K562 (cell line): ENCODE data around the gene GPR107. TPM values are rescaled to one million over a fixed set of nuclear protein-coding genes. Genes with fewer than 3 reads are reported as not detected.
A peak's percentile ranks its signal among the peaks of the same experiment; 100 is the strongest.

Experiments
- ATF3 ChIP-seq, 2 experiments: fragments of 450-650 bp in 1 of 2; sonication (generic) in 1 of 2; formaldehyde crosslinking in 1 of 2; IDR thresholded peaks in 1 of 2; conservative IDR thresholded peaks in 1 of 2; 2 replicates each; pipeline versions ENCODE4 v1.6.1 to v1.8.1; 2016 to 2023; ENCODE audit warnings: mild to moderate bottlenecking in 2 of 2, moderate library complexity in 2 of 2, inconsistent platforms in 1 of 2, missing genetic modification reagents in 1 of 2
- BCL6 ChIP-seq: fragments of 250-450 bp; sonication (Bioruptor Pico); IDR thresholded peaks from 2 replicates; pipeline ENCODE4 v1.4.0; 2020
- BRF2 ChIP-seq: IDR thresholded peaks from 3 replicates; pipeline ENCODE4 v1.6.1; 2011; ENCODE audit warnings: borderline replicate concordance, mild to moderate bottlenecking; ENCODE audit not compliant: insufficient read length, insufficient read depth
- CEBPG ChIP-seq, 3 experiments: fragments of 200-800 bp in 1 of 3; sonication (Bioruptor generic) in 1 of 3; sonication (generic) in 1 of 3; formaldehyde crosslinking in 1 of 3; IDR thresholded peaks in 2 of 3; conservative IDR thresholded peaks in 1 of 3; 2 replicates each; pipeline versions ENCODE4 v1.6.1 to v1.8.0; 2016 to 2022; ENCODE audit warnings: missing compliant biosample characterization in 2 of 3, missing genetic modification characterization in 2 of 3, mild to moderate bottlenecking in 1 of 3, missing genetic modification reagents in 1 of 3
- CXXC5 ChIP-seq: fragments of 250-450 bp; sonication (Bioruptor Pico); IDR thresholded peaks from 2 replicates; pipeline ENCODE4 v1.8.0; 2022; ENCODE audit warnings: inconsistent platforms, mild to moderate bottlenecking, moderate library complexity
- E4F1 ChIP-seq: fragments of 250-450 bp; sonication (Bioruptor Pico); IDR thresholded peaks from 2 replicates; pipeline ENCODE4 v1.5.0; 2021; ENCODE audit warnings: mild to moderate bottlenecking, borderline replicate concordance
- ELF2 ChIP-seq: fragments of 250-450 bp; sonication (Bioruptor Pico); IDR thresholded peaks from 2 replicates; pipeline ENCODE4 v1.5.0; 2021; ENCODE audit warnings: mild to moderate bottlenecking
- FOXP4 ChIP-seq: sonication (generic); formaldehyde crosslinking; IDR thresholded peaks from 2 replicates; pipeline ENCODE4 v1.8.0; 2022; ENCODE audit warnings: mild to moderate bottlenecking, missing genetic modification reagents, borderline replicate concordance
- FUS ChIP-seq: fragments of 200-400 bp; formaldehyde crosslinking; optimal IDR thresholded peaks from 2 replicates; pipeline ENCODE3; 2017; ENCODE audit warnings: low read depth, low read length
- MCM3 ChIP-seq: fragments of 450-650 bp; IDR thresholded peaks from 2 replicates; pipeline ENCODE4 v1.6.1; 2016
- SAFB ChIP-seq: fragments of 200-400 bp; formaldehyde crosslinking; IDR thresholded peaks from 2 replicates; pipeline ENCODE4 v1.6.1; 2017; ENCODE audit warnings: low read depth, low read length, borderline replicate concordance
- SP2 ChIP-seq: IDR thresholded peaks from 2 replicates; pipeline ENCODE4 v1.6.1; 2011; ENCODE audit warnings: mild to moderate bottlenecking, low read depth, low read length, moderate library complexity; ENCODE audit not compliant: poor library complexity, severe bottlenecking; ENCODE audit errors: extremely low read depth
- TFAM ChIP-seq: fragments of 250-450 bp; sonication (Bioruptor Pico); conservative IDR thresholded peaks from 2 replicates; pipeline ENCODE4 v1.5.0; 2021; ENCODE audit warnings: mild to moderate bottlenecking, moderate library complexity
- TOE1 ChIP-seq, 2 experiments: fragments of 450-650 bp in 1 of 2; sonication (generic) in 1 of 2; formaldehyde crosslinking in 1 of 2; IDR thresholded peaks; 2 replicates each; pipeline versions ENCODE4 v1.7.1 to v1.8.0; 2016 to 2022; ENCODE audit warnings: borderline replicate concordance in 2 of 2, mild to moderate bottlenecking in 2 of 2, antibody characterized with exemption in 1 of 2, inconsistent platforms in 1 of 2, low read depth in 1 of 2, missing genetic modification reagents in 1 of 2, moderate library complexity in 1 of 2
- ZFP91 ChIP-seq: sonication (generic); formaldehyde crosslinking; IDR thresholded peaks from 2 replicates; pipeline ENCODE4 v1.8.0; 2022; ENCODE audit warnings: mild to moderate bottlenecking, missing genetic modification reagents
- ZKSCAN3 ChIP-seq: fragments of 250-450 bp; sonication (Bioruptor Pico); IDR thresholded peaks from 2 replicates; pipeline ENCODE4 v1.4.0; 2020
- ZNF584 ChIP-seq: fragments of 200-800 bp; sonication (Bioruptor generic); IDR thresholded peaks from 2 replicates; pipeline ENCODE4 v1.6.1; 2016; ENCODE audit warnings: low read depth, mild to moderate bottlenecking, missing genetic modification characterization, missing compliant biosample characterization
- ZNF830 ChIP-seq: fragments of 250-450 bp; sonication (Bioruptor Pico); IDR thresholded peaks from 2 replicates; pipeline ENCODE4 v1.5.0; 2021; ENCODE audit warnings: mild to moderate bottlenecking
- polyA plus RNA-seq, 8 experiments: library from polyadenylated mRNA; depleted of rRNA in 4 of 8; stranded (reverse) in 5 of 8; unstranded in 3 of 8; fragments of >200 nt; fragmentation: Nextera tagmentation in 2 of 8; fragmentation: Illumina TruSeq in 1 of 8; extraction: Ambion mirVana in 2 of 8; extraction: Trizol in 1 of 8; gene quantifications; 2 replicates each; pipeline versions ENCODE4 v1.2.1 to v1.2.3, GENCODE V29; 2011 to 2014; ENCODE audit warnings: inconsistent platforms in 1 of 8, missing spikeins in 1 of 8
- total RNA-seq, 7 experiments: library from RNA; depleted of rRNA in 6 of 7; stranded (reverse); fragments of >200 nt in 6 of 7; fragmentation: Illumina TruSeq in 2 of 7; extraction: Trizol in 2 of 7; gene quantifications; 2 replicates each; pipeline versions ENCODE4 v1.2.1 to v1.2.3, GENCODE V29; 2011 to 2021; ENCODE audit warnings: low replicate concordance in 1 of 7

GPR107 gene
- total and polyA plus RNA-seq, 9 of the 15 experiments (the other 6 are each of a cell fraction or from before 2014, with no cell fraction given), result 3.2 to 34.6 (median 14.4) TPM

GRCh38 chr9:130150779-130151382 is 97.2 kb downstream of the GPR107 start (continued):
- no peak for TF ChIP-seq ZFP91 (CRISPR knock-in tag)
- peak; percentile 86 for TF ChIP-seq CXXC5 (CRISPR knock-in tag)
- TF ChIP-seq BRF2, result no peak
- TF ChIP-seq ELF2 (CRISPR knock-in tag), result no peak
- no peak for TF ChIP-seq SP2
- TF ChIP-seq ATF3 (IDR thresholded peaks at IDR 0.05), result peak; percentile 87
- no peak; the same call in 1 of the 2 replicates for TF ChIP-seq ATF3 (CRISPR knock-in tag; conservative IDR thresholded peaks at IDR 0.05)
- no peak for TF ChIP-seq FOXP4 (CRISPR knock-in tag)
- TF ChIP-seq ZNF584 (CRISPR knock-in tag), result peak; percentile 99
- TF ChIP-seq TFAM (CRISPR knock-in tag), result no peak
- no peak for TF ChIP-seq ZKSCAN3 (CRISPR knock-in tag)
- TF ChIP-seq MCM3, result no peak
- TF ChIP-seq ZNF830, result no peak
- TF ChIP-seq E4F1 (CRISPR knock-in tag), result no peak
- peak; percentile 90 for TF ChIP-seq BCL6 (CRISPR knock-in tag)
- TF ChIP-seq FUS, result no peak
- no peak for TF ChIP-seq CEBPG (CRISPR knock-in tag; IDR thresholded peaks at IDR 0.05)
- TF ChIP-seq CEBPG (tag; conservative IDR thresholded peaks at IDR 0.05 in 1 of 2, IDR thresholded peaks at IDR 0.05 in 1 of 2), result no peak
- TF ChIP-seq SAFB, result no peak
- no peak for TF ChIP-seq TOE1 (IDR thresholded peaks at IDR 0.05; ENCODE audit: borderline replicate concordance)
- TF ChIP-seq TOE1 (CRISPR knock-in tag; IDR thresholded peaks at IDR 0.05; ENCODE audit: borderline replicate concordance, low read depth), result no peak
